H1 (cell line): ENCODE results near the gene GAREM2. TPM values are rescaled to one million over a fixed set of nuclear protein-coding genes. Genes with fewer than 3 reads are reported as not detected.

Experiments
- ASH2L ChIP-seq: fragments of 200-600, 300-600 bp; sonication (generic); IDR thresholded peaks from one replicate; pipeline ENCODE4 v1.7.1; 2017; ENCODE audit warnings: low read length
- EGR1 ChIP-seq: IDR thresholded peaks from 2 replicates; pipeline ENCODE4 v1.6.1; 2011; ENCODE audit warnings: low read depth, low read length, borderline replicate concordance
- polyA plus RNA-seq, 7 experiments: library from polyadenylated mRNA; depleted of rRNA in 3 of 7; stranded (reverse) in 5 of 7; unstranded in 2 of 7; fragments of >200 nt in 5 of 7; fragments of 200-250 nt in 2 of 7; gene quantifications; 1 replicate in 5 of 7; 2 replicates in 1 of 7; 4 replicates in 1 of 7; pipeline versions ENCODE4 v1.2.1 to v1.2.3, GENCODE V29; 2011 to 2013; ENCODE audit warnings: missing spikeins in 2 of 7, mixed read lengths in 2 of 7
- total RNA-seq: library from RNA; stranded (reverse); fragmentation: NEBNext Ultra II Directional; extraction: Animal tissue kit (Norgen Biotek cat#: 25700); gene quantifications from 2 replicates; pipeline ENCODE4 v1.2.1, GENCODE V29; 2021

Gene GAREM2
- total and polyA plus RNA-seq, 2 of the 8 experiments (the other 6 are each of a cell fraction or from before 2014, with no cell fraction given): 19.9 TPM

DNA sequence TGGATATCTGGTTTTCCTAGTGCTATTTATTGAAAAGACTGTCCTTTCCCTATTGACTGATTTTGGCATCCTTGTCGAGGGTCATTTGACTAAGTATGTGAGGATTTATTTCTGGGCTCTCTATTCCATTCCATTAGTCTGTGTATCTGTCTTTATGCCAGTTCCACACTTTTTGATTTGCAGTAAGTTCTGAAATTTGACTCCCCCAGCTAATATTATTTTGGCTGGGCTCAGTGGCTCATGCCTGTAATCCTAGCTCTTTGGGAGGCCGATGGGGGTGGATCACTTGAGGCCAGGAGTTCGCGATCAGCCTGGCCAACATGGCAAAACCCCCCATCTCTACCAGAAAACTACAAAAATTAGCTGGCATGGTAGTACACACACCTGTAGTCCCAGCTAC is 46.8 kb upstream of the GAREM2 start (continued):
- no peak for TF ChIP-seq EGR1
- TF ChIP-seq ASH2L: no peak
